Measurements from ENCODE around the gene ASCL5. TPM values are rescaled to one million over a fixed set of nuclear protein-coding genes. Genes with fewer than 3 reads are reported as not detected.

ASCL5 gene
- polyA plus RNA-seq, 1 donor (not counting 4 experiments of a cell fraction or from before 2014, with no cell fraction given) = not detected

DNA sequence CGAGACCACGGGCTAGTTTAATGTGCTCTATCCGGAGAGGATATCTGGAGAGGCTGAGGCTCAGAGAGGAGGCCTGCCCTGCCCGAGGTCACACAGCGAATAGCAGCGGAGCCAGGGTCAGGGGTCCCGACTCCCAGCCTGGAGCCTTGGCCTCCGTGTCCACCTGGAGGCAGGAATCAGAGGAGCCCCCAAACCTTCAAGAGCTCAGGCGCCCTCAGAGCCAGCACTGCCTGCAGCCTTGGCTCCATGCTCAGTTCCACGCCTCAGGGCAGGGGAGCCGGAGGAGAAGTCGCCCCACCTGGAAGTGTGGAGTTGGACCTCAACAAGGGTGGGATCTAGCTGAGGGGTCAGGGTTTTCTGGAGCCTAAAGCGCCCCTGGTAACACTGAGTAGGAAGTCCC lies 2.0 kb upstream of the ASCL5 start:
- Histone ChIP-seq H3K36me3 (ENCODE audit: control insufficient read depth in 2 of 2, extremely low read depth in 1 of 2, insufficient read depth in 2 of 2, low read length in 2 of 2) (no peaks in the 10 kb centered on the region), H3K9me3 (ENCODE audit: control insufficient read depth, low read depth, low read length) (no peaks in the 10 kb centered on the region), H3K79me2 (ENCODE audit: control insufficient read depth, insufficient read depth, low read length) (no peaks in the 10 kb centered on the region), H3K4me1 (ENCODE audit: control insufficient read depth, extremely low read depth, insufficient read depth, low read length) (peaks cover 11% of the 10 kb centered on the region), H3K4me3 (ENCODE audit: control insufficient read depth in 2 of 3, extremely low read depth in 1 of 3, insufficient read depth in 2 of 3, low read depth in 1 of 3, low read length in 3 of 3) (no peak overlapping the region), H3K9ac (ENCODE audit: control insufficient read depth, extremely low read depth, insufficient read depth, low read length) (no peak overlapping the region), H3K9me1 (ENCODE audit: control insufficient read depth, extremely low read depth, insufficient read depth, low read length) (no peaks in the 10 kb centered on the region), H2AFZ (ENCODE audit: control insufficient read depth, low read length) (no peak overlapping the region), H3K27ac (ENCODE audit: control insufficient read depth, insufficient read depth, low read length) (no peak overlapping the region), H3K27me3 (ENCODE audit: control insufficient read depth, extremely low read depth, insufficient read depth, low read length) (peaks cover 18% of the 10 kb centered on the region), H4K20me1 (ENCODE audit: control insufficient read depth, extremely low read depth, insufficient read depth, low read length) (no peaks in the 10 kb centered on the region), H3K4me2 (ENCODE audit: control insufficient read depth, extremely low read depth, insufficient read depth, low read depth, low read length) (no peak overlapping the region)
- DNase-seq (ENCODE audit: low read depth, low spot score) = no peak
- TF ChIP-seq CTCF (optimal IDR thresholded peaks at IDR 0.05 in 1 of 3, IDR thresholded peaks at IDR 0.05 in 1 of 3, conservative IDR thresholded peaks at IDR 0.05 in 1 of 3; ENCODE audit: extremely low read depth in 1 of 3, insufficient read depth in 2 of 3, low read length in 3 of 3) (no peak), EZH2 (IDR thresholded peaks at IDR 0.05; ENCODE audit: low read length) (no peak)
- no peak for FAIRE-seq
- dilution Hi-C loops (cut with MboI; ENCODE audit: extremely low pct_ligation_motif_present, low sequenced_read_pairs) = no loop called here

GRCh38 chr1:201128476-201128875 lies 1.5 kb upstream of the ASCL5 start:
- Histone ChIP-seq H3K4me1 (ENCODE audit: control insufficient read depth, extremely low read depth, insufficient read depth, low read length) (peaks cover 14% of the 10 kb centered on the region), H4K20me1 (ENCODE audit: control insufficient read depth, extremely low read depth, insufficient read depth, low read length) (no peaks in the 10 kb centered on the region), H3K4me3 (ENCODE audit: control insufficient read depth in 2 of 3, extremely low read depth in 1 of 3, insufficient read depth in 2 of 3, low read depth in 1 of 3, low read length in 3 of 3) (no peak overlapping the region), H3K9me1 (ENCODE audit: control insufficient read depth, extremely low read depth, insufficient read depth, low read length) (no peaks in the 10 kb centered on the region), H3K27ac (ENCODE audit: control insufficient read depth, insufficient read depth, low read length) (no peak overlapping the region), H3K9me3 (ENCODE audit: control insufficient read depth, low read depth, low read length) (no peaks in the 10 kb centered on the region), H3K9ac (ENCODE audit: control insufficient read depth, extremely low read depth, insufficient read depth, low read length) (no peak overlapping the region), H2AFZ (ENCODE audit: control insufficient read depth, low read length) (no peak overlapping the region), H3K79me2 (ENCODE audit: control insufficient read depth, insufficient read depth, low read length) (no peaks in the 10 kb centered on the region), H3K4me2 (ENCODE audit: control insufficient read depth, extremely low read depth, insufficient read depth, low read depth, low read length) (no peak overlapping the region), H3K27me3 (ENCODE audit: control insufficient read depth, extremely low read depth, insufficient read depth, low read length) (peaks cover 21% of the 10 kb centered on the region), H3K36me3 (ENCODE audit: control insufficient read depth in 2 of 2, extremely low read depth in 1 of 2, insufficient read depth in 2 of 2, low read length in 2 of 2) (no peaks in the 10 kb centered on the region)
- TF ChIP-seq EZH2 (IDR thresholded peaks at IDR 0.05; ENCODE audit: low read length) (no peak), CTCF (optimal IDR thresholded peaks at IDR 0.05 in 1 of 3, IDR thresholded peaks at IDR 0.05 in 1 of 3, conservative IDR thresholded peaks at IDR 0.05 in 1 of 3; ENCODE audit: extremely low read depth in 1 of 3, insufficient read depth in 2 of 3, low read length in 3 of 3) (no peak)
- dilution Hi-C loops (cut with MboI; ENCODE audit: extremely low pct_ligation_motif_present, low sequenced_read_pairs) = no loop called here
- no peak for DNase-seq (ENCODE audit: low read depth, low spot score)
- no peak for FAIRE-seq
